K562 (cell line): ENCODE results near the gene PLA2R1. TPM values are rescaled to one million over a fixed set of nuclear protein-coding genes. Genes with fewer than 3 reads are reported as not detected.

Source experiments
- ATAC-seq: fragments of 200-7000 bp; cut with Tn5 transposase; 3 replicates; pipeline ENCODE4 v1.9.1; 2020; ENCODE audit warnings: moderate library complexity
- BruUV-seq: library from RNA; stranded (reverse); fragments of 400-500 nt; replicated peaks from 2 replicates; lab custom pipeline; 2021; lab: Mats Ljungman, UMichigan
- CTCF ChIA-PET: fragments of 300-600 bp; formaldehyde crosslinking; extraction: SDS; loops from one replicate; lab custom pipeline; 2021; ENCODE audit warnings: low intra/inter-chr PET ratio; lab: Yijun Ruan, JAX
- POLR2A ChIA-PET: fragments of 300-600, 350-650 bp; sonication (Branson Sonifier 250); formaldehyde crosslinking; extraction: SDS; loops from one replicate; lab custom pipeline; 2021; ENCODE audit warnings: antibody characterized with exemption, inconsistent platforms; lab: Yijun Ruan, JAX
- DNase-seq, 4 experiments: peaks; one replicate each; pipeline versions ENCODE4 v3.0.0 to v3.0.0-alpha.2; 2011 to 2018; ENCODE audit warnings: low spot score in 3 of 4, mixed read lengths in 3 of 4; ENCODE audit errors: extremely low read depth in 1 of 4
- FAIRE-seq: peaks from 2 replicates; lab custom pipeline; 2011; peaks lifted over from hg19 to GRCh38; lab: Jason Lieb, UNC
- H2AFZ ChIP-seq: 2 replicates; pipeline ENCODE4 v1.6.0; 2011; ENCODE audit warnings: low read depth, low read length, control low read depth, inconsistent platforms
- H3K27ac ChIP-seq: fragments of 200-600 bp; 3 replicates; pipeline ENCODE4 v1.8.0; 2011; ENCODE audit warnings: low read depth, mild to moderate bottlenecking, control low read depth, inconsistent platforms, low read length, moderate library complexity, mixed read lengths; ENCODE audit errors: extremely low read depth
- H3K27me3 ChIP-seq, 2 experiments: fragments of 300-600 bp in 1 of 2; 2 replicates in 1 of 2; 3 replicates in 1 of 2; pipeline versions ENCODE4 v1.6.0 to v1.8.0; 2011; ENCODE audit warnings: inconsistent platforms in 2 of 2, low read length in 2 of 2, mild to moderate bottlenecking in 1 of 2, mixed read lengths in 1 of 2, moderate library complexity in 1 of 2; ENCODE audit not compliant: control insufficient read depth in 2 of 2, insufficient read depth in 2 of 2
- H3K36me3 ChIP-seq: fragments of 300-600 bp; 3 replicates; pipeline ENCODE4 v1.8.0; 2011; ENCODE audit warnings: mild to moderate bottlenecking, low read length, inconsistent platforms; ENCODE audit not compliant: control insufficient read depth, insufficient read depth
- H3K4me1 ChIP-seq, 2 experiments: fragments of 200-600 bp in 1 of 2; replicated peaks in 1 of 2; 2 replicates in 1 of 2; 3 replicates in 1 of 2; pipeline versions ENCODE4 v1.5.1 to v1.8.0; 2011; ENCODE audit warnings: inconsistent platforms in 2 of 2, low read length in 2 of 2, mild to moderate bottlenecking in 1 of 2, mixed read lengths in 1 of 2, moderate library complexity in 1 of 2; ENCODE audit not compliant: control insufficient read depth in 2 of 2, insufficient read depth in 2 of 2
- H3K4me2 ChIP-seq: 2 replicates; pipeline ENCODE4 v1.6.1; 2011; ENCODE audit warnings: low read length, control low read depth, inconsistent platforms, mixed read lengths; ENCODE audit not compliant: insufficient read depth
- H3K4me3 ChIP-seq: fragments of 200-600 bp; sonication (generic), shearing (Covaris generic); 2 replicates; pipeline ENCODE4 v1.5.1; 2016; ENCODE audit warnings: control low read depth, inconsistent platforms
- H3K79me2 ChIP-seq: fragments of 200-600 bp; 3 replicates; pipeline ENCODE4 v1.8.0; 2011; ENCODE audit warnings: low read length, inconsistent platforms; ENCODE audit not compliant: control insufficient read depth, insufficient read depth
- H3K9ac ChIP-seq, 2 experiments: 2 replicates each; pipeline versions ENCODE4 v1.6.0 to v1.6.1; 2011; ENCODE audit warnings: low read depth in 2 of 2, low read length in 2 of 2, control low read depth in 1 of 2, inconsistent platforms in 1 of 2, mild to moderate bottlenecking in 1 of 2, mixed read lengths in 1 of 2; ENCODE audit not compliant: insufficient read depth in 1 of 2
- H3K9me1 ChIP-seq: one replicate; pipeline ENCODE4 v1.6.0; 2011; ENCODE audit warnings: inconsistent platforms, mild to moderate bottlenecking, low read length, moderate library complexity; ENCODE audit not compliant: control insufficient read depth, insufficient read depth
- H3K9me3 ChIP-seq: replicated peaks from 2 replicates; pipeline ENCODE4 v1.5.1; 2011; ENCODE audit warnings: low read depth, low read length, inconsistent platforms; ENCODE audit not compliant: control insufficient read depth, insufficient read depth
- H4K20me1 ChIP-seq: replicated peaks from 2 replicates; pipeline ENCODE4 v1.6.1; 2011; ENCODE audit warnings: low read length, inconsistent platforms, mixed read lengths; ENCODE audit not compliant: control insufficient read depth, insufficient read depth
- MAZ ChIP-seq, 2 experiments: fragments of 450-650 bp in 1 of 2; sonication (generic) in 1 of 2; formaldehyde crosslinking; IDR thresholded peaks in 1 of 2; conservative IDR thresholded peaks in 1 of 2; 2 replicates each; pipeline versions ENCODE4 v1.4.0 to v1.5.0; 2020; ENCODE audit warnings: mild to moderate bottlenecking in 1 of 2, missing genetic modification reagents in 1 of 2
- MECOM ChIP-seq: fragments of 250-450 bp; sonication (Bioruptor Pico); IDR thresholded peaks from 2 replicates; pipeline ENCODE4 v1.8.0; 2022; ENCODE audit warnings: inconsistent platforms
- RB1 ChIP-seq: fragments of 450-650 bp; IDR thresholded peaks from 2 replicates; pipeline ENCODE4 v1.6.1; 2017; ENCODE audit warnings: low read depth, mild to moderate bottlenecking
- TSC22D4 ChIP-seq: fragments of 450-650 bp; IDR thresholded peaks from 2 replicates; pipeline ENCODE4 v1.6.1; 2016; ENCODE audit warnings: missing genetic modification characterization, missing biosample characterization, control low read depth
- ZBTB7A ChIP-seq: IDR thresholded peaks from 2 replicates; pipeline ENCODE4 v1.6.1; 2011; ENCODE audit warnings: low read depth, mild to moderate bottlenecking, low read length, moderate library complexity, borderline replicate concordance; ENCODE audit not compliant: control insufficient read depth
- WGBS: fragments of 100-300 bp; shearing (Covaris generic); methylation state at CpG from one replicate; pipeline ENCODE4 v1.1.6; 2016; ENCODE audit warnings: low coverage, mixed read lengths; ENCODE audit not compliant: insufficient coverage; ENCODE audit errors: missing lambda C conversion rate; 5-methylcytosine and 5-hydroxymethylcytosine counted together
- in situ Hi-C: fragments of 300-500 bp; cut with MboI; formaldehyde crosslinking; loops from 4 replicates; pipeline ENCODE4 v1.15.0; 2018; ENCODE audit warnings: inconsistent platforms, mixed read lengths
- intact Hi-C: fragments of 100-400 bp; cut with micrococcal nuclease; formaldehyde crosslinking; loops from 2 replicates; pipeline ENCODE4 v1.14.2; 2022
- polyA plus RNA-seq, 8 experiments: library from polyadenylated mRNA; depleted of rRNA in 4 of 8; stranded (reverse) in 5 of 8; unstranded in 3 of 8; fragments of >200 nt; fragmentation: Nextera tagmentation in 2 of 8; fragmentation: Illumina TruSeq in 1 of 8; extraction: Ambion mirVana in 2 of 8; extraction: Trizol in 1 of 8; gene quantifications; 2 replicates each; pipeline versions ENCODE4 v1.2.1 to v1.2.3, GENCODE V29; 2011 to 2014; ENCODE audit warnings: inconsistent platforms in 1 of 8, missing spikeins in 1 of 8
- total RNA-seq, 7 experiments: library from RNA; depleted of rRNA in 6 of 7; stranded (reverse); fragments of >200 nt in 6 of 7; fragmentation: Illumina TruSeq in 2 of 7; extraction: Trizol in 2 of 7; gene quantifications; 2 replicates each; pipeline versions ENCODE4 v1.2.1 to v1.2.3, GENCODE V29; 2011 to 2021; ENCODE audit warnings: low replicate concordance in 1 of 7
- TF ChIP-seq, protein P1 (sequence below), 3 experiments: IDR thresholded peaks in 2 of 3; conservative IDR thresholded peaks in 1 of 3; 2 replicates each; pipeline ENCODE4 v1.5.1; 2011 to 2012; ENCODE audit warnings: low read length in 3 of 3, mild to moderate bottlenecking in 3 of 3, control low read depth in 2 of 3, improper control_type of control experiment in 1 of 3, inconsistent platforms in 1 of 3, low read depth in 1 of 3, mixed read lengths in 1 of 3, moderate library complexity in 1 of 3; ENCODE audit not compliant: insufficient read depth in 2 of 3

The PLA2R1 gene
- total and polyA plus RNA-seq, 9 of the 15 experiments (the other 6 are each of a cell fraction or from before 2014, with no cell fraction given), result not detected

DNA sequence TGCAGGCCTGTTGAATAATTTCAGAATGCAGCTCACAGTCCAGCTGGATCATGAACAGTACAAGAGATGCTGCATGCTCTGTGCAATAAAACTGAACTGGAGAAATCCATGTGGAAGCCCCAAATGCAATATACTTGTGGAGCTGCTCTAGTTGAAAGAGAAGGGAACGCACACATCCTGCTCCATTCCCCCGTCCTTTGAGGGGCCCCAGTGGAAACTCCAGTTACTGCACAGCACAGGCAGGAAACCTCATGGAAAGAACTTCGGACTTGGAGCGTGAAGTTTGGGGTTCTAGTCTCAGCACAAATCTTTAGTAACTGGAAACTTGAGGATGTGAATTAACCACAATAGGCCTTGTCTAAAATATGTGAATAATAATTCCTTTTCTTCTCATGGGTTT, 73.2 kb downstream of the PLA2R1 start:
- in situ Hi-C loops (no loop called here), intact Hi-C loops (no loop called here)
- Histone ChIP-seq H3K9me3 (no peaks in the 10 kb centered on the region), H3K4me2 (no peak overlapping the region), H3K9me1 (no peaks in the 10 kb centered on the region), H3K27me3 (no peaks in the 10 kb centered on the region), H3K36me3 (no peaks in the 10 kb centered on the region), H3K27ac (no peak overlapping the region), H3K9ac (no peak overlapping the region), H3K4me3 (no peak overlapping the region), H2AFZ (no peak overlapping the region), H4K20me1 (no peaks in the 10 kb centered on the region), H3K79me2 (no peaks in the 10 kb centered on the region), H3K4me1 (no peaks in the 10 kb centered on the region)
- POLR2A ChIA-PET, result interaction anchor here (0.7 kb wide), 1 partner anchor 75 kb away, joined by 5 read pairs; no protein-coding TSS in a partner anchor
- FAIRE-seq, result no peak
- peak; percentile 51; the same call in 1 of the 3 replicates for ATAC-seq
- no TSS peak for BruUV-seq
- CTCF ChIA-PET, result no interaction called here
- TF ChIP-seq MECOM, result no peak
- TF ChIP-seq, protein P1, sequence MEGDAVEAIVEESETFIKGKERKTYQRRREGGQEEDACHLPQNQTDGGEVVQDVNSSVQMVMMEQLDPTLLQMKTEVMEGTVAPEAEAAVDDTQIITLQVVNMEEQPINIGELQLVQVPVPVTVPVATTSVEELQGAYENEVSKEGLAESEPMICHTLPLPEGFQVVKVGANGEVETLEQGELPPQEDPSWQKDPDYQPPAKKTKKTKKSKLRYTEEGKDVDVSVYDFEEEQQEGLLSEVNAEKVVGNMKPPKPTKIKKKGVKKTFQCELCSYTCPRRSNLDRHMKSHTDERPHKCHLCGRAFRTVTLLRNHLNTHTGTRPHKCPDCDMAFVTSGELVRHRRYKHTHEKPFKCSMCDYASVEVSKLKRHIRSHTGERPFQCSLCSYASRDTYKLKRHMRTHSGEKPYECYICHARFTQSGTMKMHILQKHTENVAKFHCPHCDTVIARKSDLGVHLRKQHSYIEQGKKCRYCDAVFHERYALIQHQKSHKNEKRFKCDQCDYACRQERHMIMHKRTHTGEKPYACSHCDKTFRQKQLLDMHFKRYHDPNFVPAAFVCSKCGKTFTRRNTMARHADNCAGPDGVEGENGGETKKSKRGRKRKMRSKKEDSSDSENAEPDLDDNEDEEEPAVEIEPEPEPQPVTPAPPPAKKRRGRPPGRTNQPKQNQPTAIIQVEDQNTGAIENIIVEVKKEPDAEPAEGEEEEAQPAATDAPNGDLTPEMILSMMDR (IDR thresholded peaks at IDR 0.05 in 2 of 3, conservative IDR thresholded peaks at IDR 0.05 in 1 of 3; ENCODE audit: insufficient read depth in 2 of 3, low read depth in 1 of 3, low read length in 3 of 3), result 0 out of 6 replicates have a peak, but pooled peaks of 1 of the 3 experiments have one; percentile 10
- 2% methylated on average over 4 of the region's 4 CpGs for WGBS
- DNase-seq, result no peak

DNA sequence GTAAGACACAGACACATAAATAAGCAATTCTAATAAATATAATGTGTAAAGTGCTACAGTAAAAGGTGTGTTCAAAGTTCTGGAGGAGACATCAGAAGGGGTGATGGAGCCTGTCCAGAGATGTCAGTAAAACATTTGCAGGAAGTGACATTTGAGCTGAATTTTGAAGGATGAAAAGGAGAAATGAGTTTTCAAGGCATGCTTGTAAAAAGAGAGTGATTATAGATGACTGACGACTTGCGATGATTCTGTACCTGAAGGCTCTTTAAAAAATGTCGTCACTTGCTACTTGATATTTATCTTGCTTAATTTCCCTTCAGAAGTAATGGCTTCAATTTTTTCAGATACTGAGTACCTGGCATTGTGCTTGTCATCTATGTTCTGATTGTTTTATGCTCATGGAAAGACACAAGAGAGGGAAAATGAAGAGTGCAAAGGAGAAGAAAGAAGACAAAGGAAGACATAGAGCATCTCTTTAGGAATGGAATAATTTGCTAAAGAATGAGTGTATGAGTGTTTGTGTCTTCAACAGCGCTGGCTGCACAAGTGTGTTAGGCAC, 73.9 kb downstream of the PLA2R1 start:
- ChIA-PET CTCF (no interaction called here), POLR2A (no interaction called here)
- ATAC-seq, result no peak
- H4K20me1 ChIP-seq, result no peaks in the 10 kb centered on the region
- WGBS, result 0% methylated on average over 4 of the region's 4 CpGs
- H3K79me2 ChIP-seq, result no peaks in the 10 kb centered on the region
- no peak overlapping the region for H3K4me3 ChIP-seq
- no peak for TF ChIP-seq RB1
- TF ChIP-seq ZBTB7A, result no peak
- no peak for TF ChIP-seq TSC22D4 (tag)
- no peak for TF ChIP-seq MAZ (CRISPR knock-in tag; conservative IDR thresholded peaks at IDR 0.05 in 1 of 2, IDR thresholded peaks at IDR 0.05 in 1 of 2)
- no peak overlapping the region for H3K9ac ChIP-seq
- H3K27ac ChIP-seq, result no peak overlapping the region
- intact Hi-C loops, result no loop called here
- H3K9me1 ChIP-seq, result no peaks in the 10 kb centered on the region
- no peaks in the 10 kb centered on the region for H3K9me3 ChIP-seq
- BruUV-seq, result no TSS peak
- no peak overlapping the region for H3K4me2 ChIP-seq
- H3K4me1 ChIP-seq, result no peaks in the 10 kb centered on the region
- in situ Hi-C loops, result no loop called here
- no peak overlapping the region for H2AFZ ChIP-seq
- no peaks in the 10 kb centered on the region for H3K36me3 ChIP-seq
- no peak for DNase-seq
- no peaks in the 10 kb centered on the region for H3K27me3 ChIP-seq
- FAIRE-seq, result no peak
